ENCODE results near the gene RFX1.
"Not testable (repeated sequence)": the region's sequence is repeated elsewhere in the genome, so short reads cannot be mapped to it uniquely, and the experiment has no call there.

RFX1 gene

GRCh38 chr19:13972368-13973155, 33.6 kb downstream of the RFX1 start:
- no peak for FAIRE-seq
- TF ChIP-seq POLR2A (IDR thresholded peaks at IDR 0.05; ENCODE audit: low read depth, low read length) (no peak), SPI1 (IDR thresholded peaks at IDR 0.05; ENCODE audit: low read depth, low read length) (no peak), POLR2AphosphoS5 (IDR thresholded peaks at IDR 0.05; ENCODE audit: low read depth, low read length) (no peak), PAX5 (IDR thresholded peaks at IDR 0.05; ENCODE audit: insufficient read depth, low read length, severe bottlenecking) (no peak)
- no peak for DNase-seq (ENCODE audit: insufficient read length, low spot score)

- not testable (repeated sequence) for FAIRE-seq; DNase-seq (ENCODE audit: insufficient read length, low spot score)
Observed at GRCh38 chr19:13971868-13972267, 34.3 kb downstream of the RFX1 start.

DNA sequence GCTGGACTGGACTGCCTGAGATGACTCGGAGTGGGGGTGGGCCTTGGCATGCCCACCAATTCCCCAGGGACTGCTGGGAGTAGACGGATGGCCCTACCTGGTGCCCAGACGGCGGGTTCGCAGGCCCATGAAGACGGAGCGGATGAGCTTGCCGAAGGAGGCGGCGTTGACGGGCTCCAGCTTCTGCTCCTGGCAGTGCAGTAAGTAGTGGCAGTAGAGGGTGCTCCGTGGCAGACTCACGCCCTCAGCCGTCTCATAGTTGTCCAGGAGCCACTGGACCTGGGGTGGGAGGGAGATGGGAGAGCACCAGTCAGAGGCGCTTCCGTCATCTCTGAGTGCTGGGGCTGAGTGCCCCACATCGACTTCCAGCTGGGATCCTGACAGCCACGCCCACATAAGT, 36.2 kb downstream of the RFX1 start:
- no peak for DNase-seq (ENCODE audit: insufficient read length, low spot score)
- no peak for FAIRE-seq
- TF ChIP-seq POLR2A (IDR thresholded peaks at IDR 0.05; ENCODE audit: low read depth, low read length) (no peak), TAF1 (IDR thresholded peaks at IDR 0.05; ENCODE audit: low read depth, low read length) (no peak), SPI1 (IDR thresholded peaks at IDR 0.05; ENCODE audit: low read depth, low read length) (no peak), POLR2AphosphoS5 (IDR thresholded peaks at IDR 0.05; ENCODE audit: low read depth, low read length) (no peak), PAX5 (IDR thresholded peaks at IDR 0.05; ENCODE audit: insufficient read depth, low read length, severe bottlenecking) (no peak), POU2F2 (IDR thresholded peaks at IDR 0.05; ENCODE audit: low read depth, low read length) (no peak)

- TF ChIP-seq SPI1 (IDR thresholded peaks at IDR 0.05; ENCODE audit: low read depth, low read length) (no peak), POLR2A (IDR thresholded peaks at IDR 0.05; ENCODE audit: low read depth, low read length) (no peak), POU2F2 (IDR thresholded peaks at IDR 0.05; ENCODE audit: low read depth, low read length) (no peak), PAX5 (IDR thresholded peaks at IDR 0.05; ENCODE audit: insufficient read depth, low read length, severe bottlenecking) (no peak), TAF1 (IDR thresholded peaks at IDR 0.05; ENCODE audit: low read depth, low read length) (no peak), POLR2AphosphoS5 (IDR thresholded peaks at IDR 0.05; ENCODE audit: low read depth, low read length) (no peak)
- no peak for FAIRE-seq
- DNase-seq (ENCODE audit: insufficient read length, low spot score), result no peak
Observed at GRCh38 chr19:13968999-13969398, 37.1 kb downstream of the RFX1 start.

- TF ChIP-seq PAX5 (IDR thresholded peaks at IDR 0.05; ENCODE audit: insufficient read depth, low read length, severe bottlenecking) (no peak), POLR2A (IDR thresholded peaks at IDR 0.05; ENCODE audit: low read depth, low read length) (no peak), SPI1 (IDR thresholded peaks at IDR 0.05; ENCODE audit: low read depth, low read length) (no peak), POU2F2 (IDR thresholded peaks at IDR 0.05; ENCODE audit: low read depth, low read length) (no peak), POLR2AphosphoS5 (IDR thresholded peaks at IDR 0.05; ENCODE audit: low read depth, low read length) (no peak), TAF1 (IDR thresholded peaks at IDR 0.05; ENCODE audit: low read depth, low read length) (no peak)
- DNase-seq (ENCODE audit: insufficient read length, low spot score) (no peak), FAIRE-seq (no peak)
Observed at GRCh38 chr19:13968383-13968935, 37.7 kb downstream of the RFX1 start.

- not testable (repeated sequence) for FAIRE-seq
Observed at GRCh38 chr19:13967206-13967605, 38.9 kb downstream of the RFX1 start.

DNA sequence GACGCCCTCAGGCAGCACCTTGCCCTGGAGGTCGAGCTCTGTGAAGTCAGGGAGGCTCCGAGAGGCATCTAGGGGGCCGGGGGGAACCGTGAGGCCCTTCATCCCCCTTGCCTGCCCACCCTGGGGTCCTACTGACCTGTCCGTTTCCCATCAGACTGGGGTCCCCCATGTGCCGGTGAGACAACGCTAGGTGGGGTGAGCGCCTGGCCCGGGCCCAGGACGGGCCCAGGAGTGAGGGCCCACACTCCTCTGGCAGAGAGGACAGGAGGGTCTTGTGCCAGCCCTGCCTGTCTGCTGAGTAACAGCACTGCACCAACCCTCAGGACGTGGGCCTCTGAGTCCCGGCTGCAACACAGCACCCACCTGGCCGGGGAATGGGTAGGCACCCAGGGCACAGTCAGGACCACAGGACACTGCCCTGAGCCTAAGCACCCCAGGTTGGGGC, 39.4 kb downstream of the RFX1 start:
- no peak for FAIRE-seq
- TF ChIP-seq POU2F2 (IDR thresholded peaks at IDR 0.05; ENCODE audit: low read depth, low read length), result no peak
- TF ChIP-seq TAF1 (IDR thresholded peaks at IDR 0.05; ENCODE audit: low read depth, low read length), result no peak
- TF ChIP-seq PAX5 (IDR thresholded peaks at IDR 0.05; ENCODE audit: insufficient read depth, low read length, severe bottlenecking), result no peak
- TF ChIP-seq POLR2AphosphoS5 (IDR thresholded peaks at IDR 0.05; ENCODE audit: low read depth, low read length), result no peak
- TF ChIP-seq SPI1 (IDR thresholded peaks at IDR 0.05; ENCODE audit: low read depth, low read length), result no peak
- no peak for TF ChIP-seq POLR2A (IDR thresholded peaks at IDR 0.05; ENCODE audit: low read depth, low read length)
- DNase-seq (ENCODE audit: insufficient read length, low spot score), result no peak

More at GRCh38 chr19:13967206-13967605, 38.9 kb downstream of the RFX1 start:
- DNase-seq (ENCODE audit: insufficient read length, low spot score), result not testable (repeated sequence)

GRCh38 chr19:13965926-13966683, 40.0 kb downstream of the RFX1 start:
- FAIRE-seq, result no peak
- TF ChIP-seq SPI1 (IDR thresholded peaks at IDR 0.05; ENCODE audit: low read depth, low read length) (no peak), TAF1 (IDR thresholded peaks at IDR 0.05; ENCODE audit: low read depth, low read length) (no peak), POLR2A (IDR thresholded peaks at IDR 0.05; ENCODE audit: low read depth, low read length) (no peak), POU2F2 (IDR thresholded peaks at IDR 0.05; ENCODE audit: low read depth, low read length) (no peak), PAX5 (IDR thresholded peaks at IDR 0.05; ENCODE audit: insufficient read depth, low read length, severe bottlenecking) (no peak), POLR2AphosphoS5 (IDR thresholded peaks at IDR 0.05; ENCODE audit: low read depth, low read length) (no peak)
- DNase-seq (ENCODE audit: insufficient read length, low spot score), result no peak

- TF ChIP-seq SPI1 (IDR thresholded peaks at IDR 0.05; ENCODE audit: low read depth, low read length) (no peak), POLR2AphosphoS5 (IDR thresholded peaks at IDR 0.05; ENCODE audit: low read depth, low read length) (no peak), POU2F2 (IDR thresholded peaks at IDR 0.05; ENCODE audit: low read depth, low read length) (no peak), TAF1 (IDR thresholded peaks at IDR 0.05; ENCODE audit: low read depth, low read length) (no peak), PAX5 (IDR thresholded peaks at IDR 0.05; ENCODE audit: insufficient read depth, low read length, severe bottlenecking) (no peak), POLR2A (IDR thresholded peaks at IDR 0.05; ENCODE audit: low read depth, low read length) (no peak)
- DNase-seq (ENCODE audit: insufficient read length, low spot score) (no peak), FAIRE-seq (no peak)
Observed at GRCh38 chr19:13965377-13965896, 40.7 kb downstream of the RFX1 start.
